HPDE6-E6E7 (cell line): ENCODE measurements around the gene KNG1.
"Not testable (repeated sequence)": the region's sequence is repeated elsewhere in the genome, so short reads cannot be mapped to it uniquely, and the experiment has no call there.

ENCODE experiments used
- DNase-seq: peaks from one replicate; pipeline ENCODE4 v3.0.0; 2011; ENCODE audit warnings: missing footprints; ENCODE audit errors: extremely low spot score

KNG1 gene

GRCh38 chr3:186710694-186711093 is 6.5 kb upstream of the KNG1 start:
- not testable (repeated sequence) for DNase-seq

- DNase-seq = no peak
Measured at GRCh38 chr3:186713499-186713898, 3.7 kb upstream of the KNG1 start.

DNA sequence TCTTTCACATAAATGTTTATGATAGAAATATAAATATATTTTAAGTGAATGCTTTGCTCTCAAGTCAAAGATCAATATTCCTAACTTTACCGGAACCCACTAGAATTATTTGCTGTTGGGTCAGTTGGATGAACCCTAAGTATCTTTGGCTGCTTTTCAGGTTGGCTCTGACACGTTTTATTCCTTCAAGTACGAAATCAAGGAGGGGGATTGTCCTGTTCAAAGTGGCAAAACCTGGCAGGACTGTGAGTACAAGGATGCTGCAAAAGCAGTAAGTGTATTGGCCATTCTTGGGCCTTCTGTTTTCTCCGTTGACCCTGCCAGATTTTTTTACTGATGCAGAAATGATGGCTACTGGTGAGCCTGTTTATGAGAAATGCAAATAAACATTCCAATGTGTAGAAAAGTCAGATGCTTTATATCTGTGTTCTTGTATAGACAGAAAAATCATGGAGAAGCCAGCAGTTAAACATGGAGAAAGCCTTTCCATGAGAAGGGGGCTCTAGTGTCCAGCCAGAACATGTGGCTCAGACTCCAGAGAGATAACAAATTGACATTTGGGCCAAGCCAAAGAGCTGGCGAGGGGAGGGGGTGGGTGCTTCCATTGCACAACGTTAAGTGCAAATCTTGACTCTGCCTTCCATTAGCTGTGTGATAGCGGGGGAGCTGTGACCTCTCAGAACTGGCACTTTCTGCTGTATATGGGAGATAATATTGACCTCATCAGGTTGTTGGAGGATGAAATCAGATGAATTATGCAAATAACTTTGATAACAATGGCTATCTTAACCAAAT is 3.0 kb downstream of the KNG1 start:
- no peak for DNase-seq

DNA sequence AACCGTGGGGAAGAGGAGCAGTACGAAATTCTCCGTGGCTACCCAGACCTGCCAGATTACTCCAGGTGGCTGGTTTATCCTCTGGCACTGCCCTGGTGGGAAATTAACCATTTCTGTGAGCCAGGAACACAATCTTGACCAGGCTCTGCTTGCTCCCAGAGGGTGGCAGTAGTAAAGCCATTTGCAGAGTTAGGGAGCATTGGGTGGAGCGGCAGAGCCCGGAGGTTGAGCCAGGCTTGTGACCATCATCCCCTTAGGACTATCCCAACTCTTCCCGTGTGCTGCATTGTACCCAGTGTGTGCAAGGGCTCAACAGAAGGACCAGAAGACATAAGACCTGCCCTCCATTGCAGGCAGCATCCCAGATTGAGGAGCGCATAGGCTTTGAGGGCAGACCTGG is 5.3 kb downstream of the KNG1 start:
- no peak for DNase-seq

DNA sequence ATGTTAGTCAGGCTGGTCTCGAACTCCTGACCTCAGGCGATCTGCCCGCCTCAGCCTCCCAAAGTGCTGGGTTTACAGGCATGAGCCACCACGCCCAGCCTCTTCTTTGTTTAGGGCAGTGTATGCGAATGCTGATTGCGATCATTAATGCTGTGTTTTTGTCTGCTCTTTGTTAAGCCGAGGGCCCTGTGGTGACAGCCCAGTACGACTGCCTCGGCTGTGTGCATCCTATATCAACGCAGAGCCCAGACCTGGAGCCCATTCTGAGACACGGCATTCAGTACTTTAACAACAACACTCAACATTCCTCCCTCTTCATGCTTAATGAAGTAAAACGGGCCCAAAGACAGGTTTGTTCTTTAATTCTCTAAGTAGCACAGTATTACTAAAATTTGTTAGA is 7.8 kb downstream of the KNG1 start:
- no peak for DNase-seq

DNA sequence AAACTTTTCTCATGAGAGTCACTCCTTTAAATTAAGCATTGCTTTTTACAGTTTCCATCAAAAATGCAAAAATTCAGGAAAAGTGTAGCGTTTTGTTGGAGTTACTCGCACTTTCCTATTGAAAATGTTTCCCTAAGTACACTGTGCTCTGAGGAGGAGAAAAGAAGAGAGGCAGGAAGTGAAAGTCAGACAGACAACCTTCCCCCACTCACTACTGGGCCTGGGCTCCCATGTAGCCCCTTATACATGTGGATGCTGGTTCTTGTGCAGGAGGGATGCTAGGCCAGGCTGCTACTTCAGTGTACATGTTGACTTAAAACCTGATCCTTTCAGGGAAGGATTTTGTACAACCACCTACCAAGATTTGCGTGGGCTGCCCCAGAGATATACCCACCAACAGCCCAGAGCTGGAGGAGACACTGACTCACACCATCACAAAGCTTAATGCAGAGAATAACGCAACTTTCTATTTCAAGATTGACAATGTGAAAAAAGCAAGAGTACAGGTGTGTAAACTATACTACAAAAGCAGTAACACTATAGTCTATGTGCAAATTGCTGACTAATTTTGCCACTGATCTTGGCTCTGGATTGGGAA is 15.1 kb downstream of the KNG1 start:
- no peak for DNase-seq

- DNase-seq = no peak
Measured at GRCh38 chr3:186742618-186743380, 25.6 kb downstream of the KNG1 start.

- no peak for DNase-seq
Measured at GRCh38 chr3:186743666-186744065, 26.5 kb downstream of the KNG1 start.

DNA sequence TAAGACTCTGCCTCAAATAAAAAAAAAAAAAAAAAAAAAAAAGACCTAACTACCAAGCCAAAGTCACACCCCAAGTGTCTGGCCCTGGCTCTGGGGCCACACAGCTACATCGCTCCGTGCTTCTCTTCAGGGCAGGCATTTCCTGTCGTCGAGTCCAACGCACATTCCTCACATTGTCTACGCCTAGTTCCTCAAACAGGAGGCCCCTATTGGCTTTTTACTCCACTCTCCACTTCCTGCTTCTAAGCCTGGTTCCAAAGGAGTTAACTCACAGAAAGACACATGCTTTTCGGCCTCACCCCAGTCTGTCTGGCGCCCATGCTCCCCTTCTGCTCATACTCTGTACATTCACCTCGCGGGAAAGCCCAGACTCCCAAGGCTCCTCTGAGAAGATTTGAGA is 28.8 kb downstream of the KNG1 start:
- peak; percentile 51 for DNase-seq

DNA sequence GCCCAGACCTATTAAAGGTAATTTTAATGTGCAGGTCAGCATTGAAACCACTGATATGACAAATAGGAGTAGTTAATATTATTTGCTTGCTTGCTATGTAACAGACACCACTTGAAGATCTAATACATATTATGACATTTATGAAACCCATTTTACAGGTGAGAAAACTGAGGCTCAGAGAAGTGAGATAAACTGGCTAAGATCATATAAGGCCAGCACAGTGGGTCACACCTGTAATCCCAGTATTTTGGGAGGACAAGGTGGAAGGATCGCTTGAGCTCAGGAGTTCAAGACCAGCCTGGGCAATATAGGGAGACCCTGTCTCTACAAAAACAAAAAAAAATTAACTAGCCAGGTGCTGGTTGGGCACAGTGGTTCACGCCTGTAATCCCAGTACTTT is 33.2 kb downstream of the KNG1 start:
- no peak for DNase-seq

GRCh38 chr3:186751480-186751879 is 34.3 kb downstream of the KNG1 start:
- no peak for DNase-seq

- DNase-seq = peak; percentile 58
Measured at GRCh38 chr3:186754006-186754405, 36.8 kb downstream of the KNG1 start.

DNA sequence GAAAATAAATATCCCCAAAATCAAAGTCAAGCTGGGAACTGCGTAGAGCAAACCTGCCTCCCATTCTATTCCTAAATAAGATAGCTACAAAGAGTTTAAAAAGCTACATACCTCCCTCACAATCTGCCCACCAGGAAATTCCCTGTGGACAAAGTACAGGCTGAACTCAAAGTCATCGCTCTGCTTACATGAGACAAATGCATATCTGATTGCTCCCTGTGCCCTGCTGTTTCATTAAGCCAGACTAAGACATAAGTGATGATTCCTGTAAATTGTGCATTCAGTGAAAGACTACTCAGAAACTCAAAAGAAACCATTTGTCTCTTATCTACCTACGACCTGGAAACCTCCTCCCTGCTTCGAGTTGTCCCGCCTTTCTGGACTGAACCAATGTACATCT is 37.7 kb downstream of the KNG1 start:
- no peak for DNase-seq

- DNase-seq = no peak
Measured at GRCh38 chr3:186757214-186757613, 40.1 kb downstream of the KNG1 start.

DNA sequence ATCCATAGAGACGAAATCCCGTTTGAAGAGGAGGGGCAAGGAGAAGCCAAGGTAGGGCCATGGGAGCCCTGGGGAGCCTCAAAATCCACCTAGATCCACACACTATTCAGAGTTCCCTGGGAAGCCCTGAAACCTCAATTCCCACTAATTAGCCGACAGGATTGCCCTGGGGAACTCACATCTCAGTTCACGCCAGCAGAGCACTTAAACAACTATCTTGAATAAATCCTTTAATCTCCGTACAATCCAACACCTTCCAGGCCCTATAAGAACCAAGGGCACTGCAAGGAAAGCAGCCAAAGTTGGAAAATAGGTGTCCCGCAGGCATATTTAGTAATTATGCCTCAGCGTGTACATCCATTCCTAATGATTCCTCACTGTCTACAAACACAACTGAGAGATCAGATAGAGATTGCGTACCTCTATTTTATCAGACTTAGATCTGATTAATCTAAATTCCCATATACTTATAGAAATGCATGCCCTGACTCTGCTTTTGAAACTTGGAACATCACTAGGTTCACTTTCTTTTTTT is 40.6 kb downstream of the KNG1 start:
- no peak for DNase-seq

DNA sequence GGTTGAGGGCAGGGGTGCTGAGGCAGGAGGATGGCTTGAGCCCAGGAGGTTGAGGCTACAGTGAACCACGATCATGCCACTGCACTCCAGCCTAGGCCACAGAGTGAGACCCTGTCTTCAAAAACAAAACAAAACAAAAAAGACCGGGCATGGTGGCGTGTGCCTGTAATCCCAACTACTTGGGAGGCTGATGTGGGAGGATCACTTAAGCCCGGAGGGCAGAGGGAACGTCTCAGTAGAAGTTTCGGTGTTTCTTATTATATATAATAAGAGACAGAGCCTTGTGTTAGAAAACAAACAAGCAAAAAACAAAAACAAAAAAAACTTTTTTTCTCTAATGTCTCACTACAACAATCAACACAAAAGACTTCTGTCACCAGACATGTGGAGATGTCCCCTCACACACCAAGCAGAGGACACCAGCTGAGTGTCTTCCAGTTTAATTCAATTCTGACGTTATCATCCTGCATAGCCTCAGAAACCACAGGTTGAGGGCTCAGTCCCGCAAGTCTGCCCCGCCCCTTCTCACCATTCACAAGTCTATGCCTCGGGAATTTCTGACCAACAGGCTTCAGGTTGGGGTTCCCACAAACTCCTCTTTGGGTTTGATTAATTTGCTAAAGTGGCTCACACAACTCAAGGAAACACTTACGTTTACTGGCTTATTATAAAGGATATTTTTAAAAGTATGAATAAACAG is 42.2 kb downstream of the KNG1 start:
- DNase-seq = no peak

- peak; percentile 71 for DNase-seq
Measured at GRCh38 chr3:186760141-186760833, 43.1 kb downstream of the KNG1 start.

GRCh38 chr3:186760897-186761447 is 43.8 kb downstream of the KNG1 start:
- no peak for DNase-seq

DNA sequence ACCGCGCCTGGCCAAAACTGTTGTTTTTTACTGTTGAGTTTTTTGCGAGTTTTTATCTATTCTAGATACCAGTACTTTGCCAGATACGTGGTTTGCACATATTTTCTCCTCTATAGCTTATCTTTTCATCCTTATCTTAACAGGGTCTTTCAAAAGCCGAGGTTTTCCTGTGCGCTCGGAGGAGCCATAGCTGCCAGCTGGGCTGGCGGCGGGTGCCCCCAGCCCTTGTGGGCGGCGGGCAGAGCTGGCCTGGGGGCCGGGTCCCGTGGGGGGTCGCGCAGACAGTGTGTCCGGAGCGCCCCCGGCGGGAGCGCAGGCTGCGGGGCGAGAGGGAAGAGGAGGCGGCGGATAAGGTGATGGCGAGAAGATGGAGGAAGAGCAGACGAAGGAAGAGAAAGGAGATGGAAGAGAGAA is 55.1 kb downstream of the KNG1 start:
- no peak for DNase-seq

DNA sequence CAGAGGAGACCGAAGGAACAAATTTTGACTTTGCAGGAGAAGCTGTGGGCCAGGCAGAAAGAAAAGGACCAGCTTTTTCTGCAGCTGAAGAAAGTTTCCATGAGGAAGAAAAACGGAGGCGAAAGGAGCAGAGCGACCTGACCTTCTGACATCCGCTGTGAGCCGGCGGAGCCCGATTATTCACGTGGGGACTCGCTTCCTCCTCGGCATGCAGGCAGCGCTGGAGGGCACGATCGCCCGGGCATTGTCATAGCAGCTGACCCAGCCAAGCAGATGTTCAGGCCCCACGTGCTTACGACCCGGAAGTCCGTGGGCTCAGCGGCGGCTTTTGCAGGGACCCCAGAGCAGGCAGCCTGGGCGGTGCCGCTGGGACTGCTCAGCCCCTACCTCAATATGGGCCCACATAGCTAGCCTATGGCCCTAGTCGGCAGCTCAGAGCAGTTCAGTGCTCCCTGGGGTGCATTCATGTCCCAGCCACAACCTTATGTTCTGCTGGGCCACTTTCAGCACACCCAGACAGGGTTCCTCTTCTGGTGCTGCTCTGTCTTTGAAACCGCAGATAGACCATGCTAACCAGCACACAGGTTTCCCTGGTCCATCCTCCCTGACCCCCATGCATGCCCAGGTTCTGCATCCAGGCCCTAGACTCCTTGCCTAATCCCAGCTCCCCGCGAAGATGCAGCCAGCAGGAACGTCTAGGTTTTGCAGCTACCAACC is 55.7 kb downstream of the KNG1 start:
- peak; percentile 21 for DNase-seq
